ENCODE data around the gene FHIT.

The FHIT gene

DNA sequence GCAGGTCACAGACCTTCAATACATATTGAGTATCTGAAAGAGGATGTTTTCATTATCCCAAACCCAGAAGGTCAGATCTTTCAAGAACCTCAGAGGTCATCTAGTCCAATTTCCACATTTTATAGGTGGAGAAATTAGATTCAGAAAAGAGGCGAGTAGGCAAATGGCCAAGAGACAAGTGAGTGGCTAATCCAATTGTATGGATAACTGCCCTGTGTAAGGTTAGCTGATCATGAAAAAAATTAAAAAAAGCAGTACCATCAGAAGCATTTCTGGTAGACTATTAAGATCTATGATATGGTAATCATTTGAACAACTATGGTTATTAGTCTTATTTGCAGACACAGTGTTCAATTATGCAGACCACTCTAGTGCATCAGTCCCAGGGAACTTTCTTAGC, 1540.7 kb downstream of the FHIT start:
- no peak for DNase-seq (ENCODE audit: low read depth in 1 of 2, low spot score in 1 of 2)

GRCh38 chr3:59709702-59710553, 1541.3 kb downstream of the FHIT start:
- no peak for DNase-seq (ENCODE audit: low read depth in 1 of 2, low spot score in 1 of 2)

GRCh38 chr3:59708202-59708601, 1543.0 kb downstream of the FHIT start:
- DNase-seq (ENCODE audit: low read depth in 1 of 2, low spot score in 1 of 2), result no peak

GRCh38 chr3:59704292-59704691, 1547.0 kb downstream of the FHIT start:
- no peak for DNase-seq (ENCODE audit: low read depth in 1 of 2, low spot score in 1 of 2)

- no peak for DNase-seq (ENCODE audit: low read depth in 1 of 2, low spot score in 1 of 2)
These were observed 1551.5 kb downstream of the FHIT start for GRCh38 chr3:59699648-59700320.

Measured in stimulated activated CD4-positive, alpha-beta T cell treated with anti-CD3 and anti-CD28 coated beads, Interleukin-15, amount 100 ng/mL, for 1 hour (primary cell).